HG03432 (cell line): Measurements from ENCODE around the gene MFSD2B.
A peak's percentile ranks its signal among the peaks of the same experiment; 100 is the strongest.
"Not testable (repeated sequence)": the region's sequence is repeated elsewhere in the genome, so short reads cannot be mapped to it uniquely, and the experiment has no call there.

Source experiments
- ATAC-seq: cut with Tn5 transposase; IDR thresholded peaks from one replicate; pipeline ENCODE4 v1.9.1; 2021; ENCODE audit warnings: mild to moderate bottlenecking, moderate library complexity; ENCODE audit not compliant: unreplicated experiment

Gene MFSD2B

DNA sequence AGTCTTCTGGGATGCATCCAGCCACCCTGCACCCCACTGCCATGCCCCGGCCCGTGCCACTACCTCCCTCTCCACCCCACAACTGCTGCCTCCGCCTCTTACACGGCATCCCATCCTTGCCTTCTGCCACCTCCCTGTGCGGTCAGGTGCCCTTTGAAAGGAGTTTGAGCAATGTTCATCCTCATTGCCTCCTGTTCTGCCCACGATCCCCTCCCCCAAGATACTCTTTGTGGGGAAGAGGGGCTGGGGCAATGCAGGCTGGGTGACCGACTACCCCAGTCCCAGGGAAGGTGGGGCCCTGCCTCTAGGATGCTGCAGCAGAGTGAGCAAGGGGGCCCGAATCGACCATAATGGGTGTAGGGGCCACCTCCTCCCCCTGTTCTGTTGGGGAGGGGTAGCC, 8.4 kb downstream of the MFSD2B start:
- no peak for ATAC-seq

- ATAC-seq, result no peak
These were observed 9.8 kb downstream of the MFSD2B start for GRCh38 chr2:24019729-24020128.

DNA sequence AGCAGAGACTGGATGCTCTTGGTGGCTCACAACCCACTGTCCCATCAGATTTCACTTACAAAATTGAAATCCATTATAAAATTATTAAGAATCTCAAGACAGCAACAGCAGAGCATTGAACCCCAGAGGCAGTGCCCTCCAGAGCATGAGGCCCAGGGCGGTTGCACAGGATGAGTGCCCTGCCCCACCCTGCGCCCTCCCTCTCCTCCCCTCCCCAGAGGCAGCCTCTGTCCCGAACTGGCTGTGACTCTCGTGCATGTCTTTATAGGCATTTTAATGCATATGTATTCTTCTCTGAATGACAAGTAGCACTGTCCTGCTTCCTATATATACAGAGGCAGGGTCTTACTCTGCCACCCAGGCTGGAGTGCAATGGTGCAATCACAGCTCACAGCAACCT, 10.4 kb downstream of the MFSD2B start:
- ATAC-seq, result no peak

DNA sequence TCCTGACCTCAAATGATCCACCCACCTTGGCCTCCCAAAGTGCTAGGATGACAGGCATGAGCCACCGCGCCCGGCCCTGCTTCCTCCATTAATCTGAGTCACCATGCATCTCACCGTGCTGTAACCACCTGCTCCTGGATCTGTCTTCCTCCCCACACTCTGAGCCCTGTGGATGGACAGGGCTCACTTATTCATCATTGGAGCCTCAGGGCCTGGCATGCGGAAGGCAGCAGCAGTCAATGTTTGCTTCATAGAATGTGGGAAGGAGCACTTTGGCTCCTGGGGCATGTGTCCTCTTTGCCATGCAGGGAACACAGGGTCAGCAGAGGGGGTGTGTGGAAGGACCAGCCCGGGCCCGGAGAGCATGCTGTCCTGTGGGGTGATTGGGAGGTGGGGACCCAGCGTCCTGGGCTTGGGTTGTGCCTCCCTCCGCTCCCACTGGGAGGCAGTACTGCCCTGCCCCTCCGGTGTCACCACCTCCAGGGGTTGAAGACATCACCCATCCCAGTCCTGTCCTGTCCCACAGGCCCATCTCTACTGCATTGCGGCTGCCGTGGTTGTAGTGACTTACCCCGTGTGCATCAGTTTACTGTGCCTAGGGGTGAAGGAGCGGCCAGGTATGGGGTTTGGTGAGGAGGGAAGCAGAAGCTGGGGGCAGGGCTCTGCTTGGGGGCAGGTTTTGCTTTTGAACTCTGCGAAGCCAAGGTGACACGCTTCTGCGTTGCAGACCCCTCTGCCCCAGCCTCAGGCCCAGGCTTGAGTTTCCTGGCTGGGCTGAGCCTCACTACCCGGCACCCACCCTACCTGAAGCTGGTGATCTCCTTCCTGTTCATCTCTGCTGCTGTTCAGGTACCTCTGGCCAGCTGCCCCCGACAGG, 11.5 kb downstream of the MFSD2B start:
- no peak for ATAC-seq

DNA sequence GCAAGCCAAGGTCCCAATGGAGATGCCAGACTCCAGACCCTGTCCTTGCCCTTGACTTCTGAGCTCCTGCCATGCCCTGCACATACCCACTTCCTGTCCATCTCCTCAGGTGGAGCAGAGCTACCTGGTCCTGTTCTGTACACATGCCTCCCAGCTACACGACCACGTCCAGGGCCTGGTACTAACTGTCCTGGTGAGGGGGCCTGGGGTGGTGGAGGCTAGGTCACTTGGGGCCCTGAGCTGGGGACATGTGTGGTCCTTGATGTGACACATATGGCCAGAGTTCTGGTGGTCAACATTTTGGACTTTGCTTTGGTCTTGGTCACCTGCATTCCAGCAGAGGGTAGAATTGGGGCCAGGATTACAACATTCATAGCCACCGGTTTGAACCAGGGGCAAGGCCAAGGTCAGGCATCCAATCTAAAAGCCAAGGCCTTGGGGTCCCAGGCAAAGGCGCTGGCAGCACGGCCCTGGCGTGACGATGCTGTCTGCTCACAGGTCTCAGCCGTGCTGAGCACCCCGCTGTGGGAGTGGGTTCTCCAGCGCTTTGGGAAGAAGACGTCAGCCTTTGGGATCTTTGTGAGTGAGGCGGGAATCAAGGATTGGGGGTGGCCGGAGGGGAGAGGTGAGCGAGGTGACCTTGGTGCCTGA, 12.6 kb downstream of the MFSD2B start:
- ATAC-seq, result no peak

GRCh38 chr2:24022975-24023575, 13.2 kb downstream of the MFSD2B start:
- ATAC-seq, result no peak

DNA sequence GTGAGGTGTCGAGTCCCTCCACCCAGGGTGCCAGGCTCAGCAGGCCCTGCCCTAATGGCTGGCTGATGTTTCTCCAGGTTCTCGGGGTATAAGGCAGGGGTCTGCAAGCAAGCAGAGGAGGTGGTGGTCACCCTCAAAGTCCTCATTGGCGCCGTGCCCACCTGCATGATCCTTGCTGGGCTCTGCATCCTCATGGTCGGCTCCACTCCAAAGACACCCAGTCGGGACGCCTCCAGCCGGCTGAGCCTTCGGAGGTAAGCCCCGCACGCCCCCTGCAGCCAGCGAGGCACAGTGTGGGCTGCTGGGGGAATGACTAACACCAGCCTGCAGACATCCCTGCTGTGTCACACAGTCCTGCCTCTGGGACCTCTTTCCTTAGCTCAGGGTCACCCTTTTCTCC, 14.1 kb downstream of the MFSD2B start:
- no peak for ATAC-seq

- no peak for ATAC-seq
These were observed 15.2 kb downstream of the MFSD2B start for GRCh38 chr2:24024996-24025663.

- ATAC-seq, result no peak
These were observed 16.3 kb downstream of the MFSD2B start for GRCh38 chr2:24026233-24026632.

DNA sequence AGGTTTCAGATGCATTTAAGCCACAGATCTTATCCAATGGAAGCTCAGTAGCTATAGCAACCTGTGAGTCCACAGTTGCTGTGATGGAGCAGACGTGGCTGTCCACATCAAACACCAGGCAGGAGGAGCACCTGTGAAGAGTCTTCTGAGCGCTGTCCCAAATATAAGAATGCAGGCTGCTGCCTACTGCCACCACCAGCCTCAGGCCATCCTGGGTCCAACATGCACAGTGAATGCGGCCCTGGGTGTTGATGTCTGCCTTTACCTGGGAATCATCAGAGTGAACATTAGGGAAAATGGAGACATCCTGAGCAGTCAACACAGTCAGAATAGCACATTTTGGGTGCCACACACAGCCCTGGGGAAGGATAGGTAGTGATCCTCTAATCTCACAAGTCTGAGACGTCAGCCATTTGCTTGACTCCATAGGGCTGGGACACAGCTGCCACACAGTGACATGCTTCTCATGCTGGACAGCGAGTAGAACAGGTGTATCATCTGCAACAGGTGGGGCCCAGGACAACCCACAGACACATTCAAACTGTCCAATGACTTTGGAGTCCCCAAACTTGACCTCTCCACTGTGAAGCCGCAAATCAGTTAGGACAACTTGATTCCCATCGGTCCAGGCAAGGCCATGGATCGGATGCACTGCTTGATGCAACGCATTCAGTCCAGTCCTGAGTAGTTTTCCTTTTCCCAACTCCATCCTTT, 29.1 kb downstream of the MFSD2B start:
- ATAC-seq, result no peak

DNA sequence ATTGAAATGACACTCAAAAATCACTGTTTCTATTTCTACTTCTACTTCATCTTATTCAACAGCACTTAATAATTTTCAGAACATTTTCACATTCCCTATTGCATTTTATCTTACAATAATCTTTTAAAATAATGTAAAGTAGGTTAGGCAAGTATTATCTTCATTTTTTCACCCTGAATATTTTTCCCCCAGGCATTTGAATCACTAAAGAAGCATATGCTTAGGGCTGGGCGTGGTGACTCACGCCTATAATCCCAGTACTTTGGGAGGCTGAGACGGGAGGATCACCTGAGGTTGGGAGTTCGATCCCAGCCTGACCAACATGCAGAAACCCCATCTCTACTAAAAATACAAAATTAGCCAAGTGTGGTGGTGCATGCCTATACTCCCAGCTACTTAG, 30.6 kb downstream of the MFSD2B start:
- no peak for ATAC-seq

DNA sequence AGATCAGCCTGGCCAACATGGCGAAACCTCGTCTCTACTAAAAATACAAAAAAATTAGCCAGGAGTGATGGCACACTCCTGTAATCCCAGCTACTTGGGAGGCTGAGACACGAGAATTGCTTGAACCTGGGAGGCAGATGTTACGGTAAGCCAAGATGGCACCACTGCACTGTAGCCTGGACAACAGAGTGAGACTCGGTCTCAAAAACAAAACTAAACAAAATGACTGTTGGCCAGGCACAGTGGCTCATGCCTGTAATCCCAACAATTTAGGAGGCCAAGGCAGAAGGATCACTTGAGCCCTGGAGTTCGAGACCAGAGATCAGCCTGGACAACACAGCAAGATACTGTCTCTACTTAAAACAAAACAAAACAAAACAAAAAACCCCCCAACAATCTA, 33.2 kb downstream of the MFSD2B start:
- ATAC-seq, result not testable (repeated sequence)

DNA sequence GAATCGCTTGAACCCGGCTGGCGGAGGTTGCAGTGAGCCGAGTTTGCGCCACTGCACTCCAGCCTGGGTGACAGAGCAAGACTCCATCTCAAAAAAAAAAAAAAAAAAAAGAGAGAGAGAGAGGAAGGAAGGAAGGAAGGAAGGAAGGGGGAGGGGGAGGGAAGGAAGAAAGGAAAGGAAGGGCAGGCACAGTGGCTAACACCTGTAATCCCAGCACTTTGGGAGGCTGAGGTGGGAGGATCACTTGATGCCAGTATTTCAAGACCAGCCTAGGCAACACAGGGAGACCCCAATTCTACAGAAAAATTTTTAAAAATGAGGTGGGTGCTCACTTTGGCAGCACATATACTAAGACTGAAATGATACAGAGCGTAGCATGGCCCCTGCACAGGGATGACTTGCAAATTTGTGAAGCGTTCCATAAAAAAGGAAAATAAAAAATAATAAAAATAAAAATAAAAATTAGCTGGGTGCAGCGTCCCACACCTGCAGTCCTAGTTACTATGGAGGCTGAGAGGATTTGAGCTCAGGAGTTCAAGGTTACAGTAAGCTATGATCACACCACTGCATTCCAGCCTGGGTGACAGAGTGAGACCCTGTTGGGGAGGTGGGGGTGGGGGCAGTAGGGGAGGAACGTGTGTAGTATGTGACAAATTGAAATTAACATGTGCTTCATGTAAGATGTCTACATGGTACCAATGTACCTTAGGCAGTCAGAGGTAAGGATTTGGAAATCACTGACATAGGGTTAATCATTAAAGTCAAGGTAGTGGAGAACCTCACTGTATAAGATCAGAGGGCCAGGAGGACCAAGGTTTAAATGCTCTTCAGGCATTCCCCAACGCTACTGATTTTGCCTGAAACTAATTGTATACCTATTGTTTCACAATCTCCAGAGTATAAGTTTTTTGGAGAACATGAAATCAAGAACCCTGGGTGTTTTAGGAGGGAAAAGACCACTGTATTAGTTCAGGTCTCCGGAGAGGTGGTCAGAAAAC, 35.9 kb downstream of the MFSD2B start:
- no peak for ATAC-seq

- no peak for ATAC-seq
These were observed 36.7 kb downstream of the MFSD2B start for GRCh38 chr2:24046599-24046929.

- peak; percentile 98 for ATAC-seq
These were observed 37.2 kb downstream of the MFSD2B start, which contains the start of gene WDCP for GRCh38 chr2:24046930-24047702. Gene WDCP (minus strand): TSS chr2:24047391. CDS start chr2:24039494, 7,897 bp downstream.

DNA sequence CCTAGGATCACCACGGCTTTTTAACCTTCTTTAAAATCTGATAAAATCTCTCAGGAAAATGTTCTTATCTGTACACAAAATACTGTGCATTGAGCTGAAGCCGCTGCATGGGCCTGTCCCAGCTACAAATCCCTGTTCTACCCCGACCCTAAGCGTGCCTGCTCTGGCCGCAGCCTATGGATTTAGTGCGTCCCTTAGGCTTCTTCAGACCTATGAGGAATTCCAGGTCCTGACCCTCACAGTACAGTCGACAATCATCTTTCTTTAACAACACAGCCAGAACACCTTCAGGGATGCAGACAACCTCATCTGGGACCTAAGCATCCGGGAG, 37.8 kb downstream of the MFSD2B start:
- ATAC-seq, result no peak

GRCh38 chr2:24048769-24049484, 39.0 kb downstream of the MFSD2B start:
- no peak for ATAC-seq

DNA sequence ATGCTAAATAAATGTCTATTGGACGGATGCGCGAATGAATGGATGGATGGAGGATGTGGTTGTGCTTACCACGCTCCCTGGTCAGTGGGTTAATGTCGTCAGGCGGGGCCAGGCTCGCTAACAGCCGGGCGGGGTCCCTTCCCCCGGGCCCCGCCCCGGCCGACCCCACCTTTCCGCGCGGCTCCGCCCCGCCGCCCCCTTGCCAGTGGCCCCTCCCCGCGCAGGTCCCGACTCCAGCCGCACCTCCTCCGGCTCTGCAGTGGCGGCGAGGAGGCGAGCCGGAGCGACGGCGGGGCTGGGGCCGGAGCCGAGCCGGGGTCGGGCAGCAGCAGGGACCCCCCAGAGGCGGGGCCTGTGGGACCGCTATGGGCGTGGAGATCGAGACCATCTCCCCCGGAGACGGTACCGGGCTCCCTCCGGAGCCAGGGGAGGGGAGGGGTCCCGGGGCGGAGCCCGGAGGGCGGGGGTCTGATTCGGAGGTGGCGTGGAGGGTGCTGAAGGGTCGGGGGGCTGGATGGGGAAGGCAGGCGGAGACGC, 39.7 kb downstream of the MFSD2B start, which contains the start of gene FKBP1B:
Gene FKBP1B (plus strand): TSS at position 257 of the 537 bp plus-strand sequence. CDS start 109 bp downstream, at position 366.
- peak; percentile 30 for ATAC-seq
